ENCODE measurements around the gene ZNRF2.
"Not testable (repeated sequence)": the region's sequence is repeated elsewhere in the genome, so short reads cannot be mapped to it uniquely, and the experiment has no call there.

ZNRF2 gene

DNA sequence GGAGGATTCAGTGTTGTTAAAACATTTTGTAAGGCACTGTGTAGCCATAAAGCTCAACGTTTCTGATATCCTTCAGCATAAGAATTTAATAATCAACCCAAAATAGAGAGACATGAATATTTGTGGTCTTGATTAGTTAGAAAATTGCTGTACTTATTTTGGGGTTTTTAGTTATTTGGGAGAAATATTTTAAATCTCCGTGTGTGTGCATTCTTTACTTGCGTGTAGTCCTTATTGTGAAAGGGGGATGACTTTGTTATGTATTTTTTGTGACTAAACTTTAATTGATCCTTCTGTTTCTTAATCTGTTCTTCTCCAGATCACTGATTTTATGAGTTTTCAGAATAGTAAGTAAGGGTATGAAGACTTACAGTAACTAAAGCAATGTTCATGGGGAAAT is 81.2 kb downstream of the ZNRF2 start:
- Histone ChIP-seq H3K27ac (ENCODE audit: low read depth, low read length) (no peak overlapping the region), H3K4me1 (ENCODE audit: control insufficient read depth in 5 of 5, insufficient read depth in 5 of 5, low read length in 5 of 5) (no peaks in the 10 kb centered on the region), H3K9ac (ENCODE audit: low read length in 5 of 5) (no peak overlapping the region), H3K4me3 (ENCODE audit: low read depth in 1 of 5, low read length in 5 of 5) (no peak overlapping the region), H3K9me3 (ENCODE audit: control insufficient read depth in 5 of 5, low read length in 5 of 5) (no peaks in the 10 kb centered on the region), H3K36me3 (ENCODE audit: control insufficient read depth in 5 of 5, insufficient read depth in 5 of 5, low read length in 5 of 5) (peaks cover 0 to 4% (median 0%) of the 10 kb centered on the region in 5 donors), H3K27me3 (ENCODE audit: control insufficient read depth in 5 of 5, insufficient read depth in 4 of 5, low read length in 5 of 5) (no peaks in the 10 kb centered on the region)

DNA sequence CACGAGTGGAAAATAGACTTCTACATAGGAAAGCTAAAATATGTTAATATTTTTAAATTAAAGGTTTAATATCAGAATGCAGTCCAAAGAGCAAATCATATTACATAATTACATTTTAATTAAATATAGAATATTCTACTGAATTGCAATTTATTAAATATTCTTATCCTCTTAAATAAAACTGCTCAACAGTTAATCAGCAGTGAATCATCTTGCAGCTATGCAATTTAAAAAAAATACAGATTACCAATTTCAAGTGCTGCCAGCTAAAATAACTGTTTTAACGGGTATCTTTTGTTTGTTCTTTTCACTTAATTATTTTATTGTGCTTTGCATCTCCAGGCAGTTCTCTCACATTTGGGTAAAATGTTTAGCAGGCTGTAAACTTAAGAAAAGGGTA is 82.2 kb downstream of the ZNRF2 start:
- Histone ChIP-seq H3K27ac (ENCODE audit: low read depth, low read length) (no peak overlapping the region), H3K36me3 (ENCODE audit: control insufficient read depth in 5 of 5, insufficient read depth in 5 of 5, low read length in 5 of 5) (peaks cover 0 to 4% (median 3%) of the 10 kb centered on the region in 5 donors), H3K4me3 (ENCODE audit: low read depth in 1 of 5, low read length in 5 of 5) (no peak overlapping the region), H3K4me1 (ENCODE audit: control insufficient read depth in 5 of 5, insufficient read depth in 5 of 5, low read length in 5 of 5) (no peaks in the 10 kb centered on the region), H3K9ac (ENCODE audit: low read length in 5 of 5) (no peak overlapping the region), H3K9me3 (ENCODE audit: control insufficient read depth in 5 of 5, low read length in 5 of 5) (no peaks in the 10 kb centered on the region), H3K27me3 (ENCODE audit: control insufficient read depth in 5 of 5, insufficient read depth in 4 of 5, low read length in 5 of 5) (no peaks in the 10 kb centered on the region)

DNA sequence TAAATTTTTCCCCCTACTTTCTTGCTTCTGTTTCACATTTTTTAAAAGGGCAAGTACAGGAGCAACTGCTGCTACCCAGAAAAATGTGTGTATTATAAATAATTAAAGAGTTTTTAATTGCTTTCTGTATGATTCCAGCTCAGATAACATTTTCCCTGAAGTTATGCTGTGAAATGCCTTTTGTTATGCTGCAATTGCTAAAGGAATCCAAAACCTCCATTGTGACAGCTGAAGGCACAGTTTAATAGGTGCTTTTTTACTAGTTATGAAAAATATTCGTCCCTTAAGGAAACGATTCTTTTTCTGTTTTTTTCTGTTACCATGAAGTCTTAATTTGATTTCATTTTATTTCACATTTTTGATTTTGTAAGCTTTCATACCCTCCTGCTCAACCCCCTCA is 83.2 kb downstream of the ZNRF2 start:
- no peaks in the 10 kb centered on the region for H3K27me3 ChIP-seq (ENCODE audit: control insufficient read depth in 5 of 5, insufficient read depth in 4 of 5, low read length in 5 of 5)
- no peaks in the 10 kb centered on the region for H3K4me1 ChIP-seq (ENCODE audit: control insufficient read depth in 5 of 5, insufficient read depth in 5 of 5, low read length in 5 of 5)
- no peak overlapping the region for H3K27ac ChIP-seq (ENCODE audit: low read depth, low read length)
- no peak overlapping the region for H3K4me3 ChIP-seq (ENCODE audit: low read depth in 1 of 5, low read length in 5 of 5)
- H3K36me3 ChIP-seq (ENCODE audit: control insufficient read depth in 5 of 5, insufficient read depth in 5 of 5, low read length in 5 of 5), result peaks cover 0 to 10% (median 7%) of the 10 kb centered on the region in 5 donors
- H3K9me3 ChIP-seq (ENCODE audit: control insufficient read depth in 5 of 5, low read length in 5 of 5), result no peaks in the 10 kb centered on the region
- no peak overlapping the region for H3K9ac ChIP-seq (ENCODE audit: low read length in 5 of 5)

DNA sequence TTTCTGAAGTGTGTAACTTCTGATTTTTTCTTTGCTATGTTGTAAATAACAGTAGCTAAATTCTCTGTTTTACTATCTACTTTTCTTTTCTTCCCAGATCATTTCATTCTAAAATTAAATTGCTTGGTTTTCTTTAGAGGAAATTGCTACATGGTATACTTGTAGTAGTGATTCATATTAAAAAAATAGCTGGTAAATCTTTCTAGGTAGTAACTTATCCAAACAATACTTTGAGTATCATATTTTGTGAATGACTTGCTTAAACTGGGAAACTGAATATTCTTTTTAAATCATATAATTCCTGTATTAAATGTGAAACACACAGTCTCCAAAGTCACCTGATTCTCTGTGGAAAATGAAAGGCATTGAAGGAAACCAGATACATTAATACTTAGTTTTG is 85.5 kb downstream of the ZNRF2 start:
- no peak overlapping the region for H3K9ac ChIP-seq (ENCODE audit: low read length in 5 of 5)
- H3K36me3 ChIP-seq (ENCODE audit: control insufficient read depth in 5 of 5, insufficient read depth in 5 of 5, low read length in 5 of 5), result peaks cover 0 to 10% (median 7%) of the 10 kb centered on the region in 5 donors
- no peak overlapping the region for H3K27ac ChIP-seq (ENCODE audit: low read depth, low read length)
- H3K4me3 ChIP-seq (ENCODE audit: low read depth in 1 of 5, low read length in 5 of 5), result no peak overlapping the region
- H3K9me3 ChIP-seq (ENCODE audit: control insufficient read depth in 5 of 5, low read length in 5 of 5), result no peaks in the 10 kb centered on the region
- no peaks in the 10 kb centered on the region for H3K27me3 ChIP-seq (ENCODE audit: control insufficient read depth in 5 of 5, insufficient read depth in 4 of 5, low read length in 5 of 5)
- no peaks in the 10 kb centered on the region for H3K4me1 ChIP-seq (ENCODE audit: control insufficient read depth in 5 of 5, insufficient read depth in 5 of 5, low read length in 5 of 5)

DNA sequence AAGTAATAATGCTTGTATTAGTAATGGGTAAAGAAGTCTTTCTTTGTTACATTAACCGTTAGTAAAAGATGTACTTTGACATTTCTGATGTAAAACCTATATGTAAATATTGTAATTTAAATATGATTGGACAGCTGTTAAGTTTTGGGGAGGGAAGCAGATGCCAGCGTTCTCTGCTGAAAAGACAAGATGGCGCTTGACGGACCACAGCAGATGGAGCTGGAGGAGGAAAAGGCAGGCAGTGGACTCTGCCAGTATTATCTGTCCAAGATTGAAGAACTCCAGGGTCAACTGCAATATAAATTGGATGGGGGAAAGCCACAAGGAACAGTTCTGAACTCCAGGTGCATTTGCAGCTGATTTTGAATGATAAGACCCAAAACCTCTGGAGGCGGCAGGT is 86.9 kb downstream of the ZNRF2 start:
- H3K9me3 ChIP-seq (ENCODE audit: control insufficient read depth in 5 of 5, low read length in 5 of 5), result no peaks in the 10 kb centered on the region
- peaks cover 0 to 10% (median 4%) of the 10 kb centered on the region in 5 donors for H3K36me3 ChIP-seq (ENCODE audit: control insufficient read depth in 5 of 5, insufficient read depth in 5 of 5, low read length in 5 of 5)
- H3K9ac ChIP-seq (ENCODE audit: low read length in 5 of 5), result no peak overlapping the region
- no peaks in the 10 kb centered on the region for H3K4me1 ChIP-seq (ENCODE audit: control insufficient read depth in 5 of 5, insufficient read depth in 5 of 5, low read length in 5 of 5)
- no peaks in the 10 kb centered on the region for H3K27me3 ChIP-seq (ENCODE audit: control insufficient read depth in 5 of 5, insufficient read depth in 4 of 5, low read length in 5 of 5)
- no peak overlapping the region for H3K27ac ChIP-seq (ENCODE audit: low read depth, low read length)
- no peak overlapping the region for H3K4me3 ChIP-seq (ENCODE audit: low read depth in 1 of 5, low read length in 5 of 5)

DNA sequence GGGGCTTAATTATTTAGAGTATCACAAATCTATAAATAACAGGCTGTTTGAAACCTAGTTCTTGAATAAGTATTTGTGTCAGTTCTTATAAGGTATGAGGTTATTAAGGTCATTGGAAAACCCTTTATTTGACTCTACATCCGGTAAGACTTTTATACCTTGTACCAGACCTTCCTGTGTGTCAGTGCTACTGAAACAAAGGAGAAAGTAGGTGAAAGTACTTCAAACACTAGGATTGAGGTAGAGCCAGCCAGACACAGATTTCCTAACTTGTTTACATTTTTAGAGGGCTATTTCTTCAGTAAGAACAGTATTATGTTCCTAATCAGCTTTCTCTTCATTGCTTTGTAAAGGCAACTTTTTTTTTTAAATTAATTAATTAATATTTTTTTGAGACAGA is 93.9 kb downstream of the ZNRF2 start:
- no peaks in the 10 kb centered on the region for H3K27me3 ChIP-seq (ENCODE audit: control insufficient read depth in 5 of 5, insufficient read depth in 4 of 5, low read length in 5 of 5)
- no peak overlapping the region for H3K9ac ChIP-seq (ENCODE audit: low read length in 5 of 5)
- H3K9me3 ChIP-seq (ENCODE audit: control insufficient read depth in 5 of 5, low read length in 5 of 5), result no peaks in the 10 kb centered on the region
- H3K36me3 ChIP-seq (ENCODE audit: control insufficient read depth in 5 of 5, insufficient read depth in 5 of 5, low read length in 5 of 5), result no peaks in the 10 kb centered on the region
- H3K4me3 ChIP-seq (ENCODE audit: low read depth in 1 of 5, low read length in 5 of 5), result no peak overlapping the region
- H3K4me1 ChIP-seq (ENCODE audit: control insufficient read depth in 5 of 5, insufficient read depth in 5 of 5, low read length in 5 of 5), result peaks cover 0 to 10% (median 8%) of the 10 kb centered on the region in 5 donors
- no peak overlapping the region for H3K27ac ChIP-seq (ENCODE audit: low read depth, low read length)

DNA sequence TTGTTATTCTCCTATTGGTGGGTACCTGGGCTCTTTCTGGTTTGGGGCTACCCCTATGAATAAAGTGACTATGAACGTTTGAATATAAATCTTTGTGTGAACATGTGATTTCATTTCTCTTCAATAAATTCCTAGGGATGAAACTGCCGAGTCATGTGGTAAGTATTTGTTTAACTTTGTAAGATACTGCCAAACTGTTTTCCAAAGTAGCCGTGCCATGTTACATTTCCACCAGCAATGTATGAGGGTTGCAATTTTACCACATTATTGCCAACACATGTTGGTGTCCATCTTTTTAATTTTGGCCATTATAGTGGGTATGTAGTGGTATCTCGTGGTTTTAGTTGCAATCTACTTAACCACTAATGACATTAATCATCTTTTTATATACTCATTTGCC is 94.7 kb downstream of the ZNRF2 start:
- Histone ChIP-seq H3K9ac (ENCODE audit: low read length in 5 of 5) (no peak overlapping the region), H3K4me1 (ENCODE audit: control insufficient read depth in 5 of 5, insufficient read depth in 5 of 5, low read length in 5 of 5) (peaks cover 0 to 10% (median 8%) of the 10 kb centered on the region in 5 donors), H3K9me3 (ENCODE audit: control insufficient read depth in 5 of 5, low read length in 5 of 5) (peaks cover 0 to 3% (median 0%) of the 10 kb centered on the region in 5 donors), H3K4me3 (ENCODE audit: low read depth in 1 of 5, low read length in 5 of 5) (no peak overlapping the region), H3K36me3 (ENCODE audit: control insufficient read depth in 5 of 5, insufficient read depth in 5 of 5, low read length in 5 of 5) (no peaks in the 10 kb centered on the region), H3K27me3 (ENCODE audit: control insufficient read depth in 5 of 5, insufficient read depth in 4 of 5, low read length in 5 of 5) (no peaks in the 10 kb centered on the region), H3K27ac (ENCODE audit: low read depth, low read length) (no peak overlapping the region)

DNA sequence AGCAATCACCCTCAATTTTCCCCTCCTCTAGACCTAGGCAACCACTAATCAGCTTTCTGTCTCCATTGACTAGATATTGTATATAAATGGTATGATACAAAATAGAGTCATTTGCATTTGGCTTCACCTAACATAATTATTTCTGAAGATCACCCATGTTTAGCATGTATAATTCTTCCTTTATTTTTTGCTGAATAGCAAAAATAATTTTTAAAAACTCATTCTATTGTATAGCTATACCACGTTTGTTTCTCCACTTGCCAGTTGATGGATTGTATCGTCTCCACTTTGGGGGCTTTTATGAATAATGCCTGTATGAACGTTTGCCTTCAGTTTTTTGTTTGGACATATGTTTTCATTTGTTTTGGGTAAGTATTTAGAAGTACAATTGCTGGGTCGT is 95.3 kb downstream of the ZNRF2 start:
- no peak overlapping the region for H3K9ac ChIP-seq (ENCODE audit: low read length in 5 of 5)
- no peak overlapping the region for H3K4me3 ChIP-seq (ENCODE audit: low read depth in 1 of 5, low read length in 5 of 5)
- no peaks in the 10 kb centered on the region for H3K36me3 ChIP-seq (ENCODE audit: control insufficient read depth in 5 of 5, insufficient read depth in 5 of 5, low read length in 5 of 5)
- no peak overlapping the region for H3K27ac ChIP-seq (ENCODE audit: low read depth, low read length)
- H3K27me3 ChIP-seq (ENCODE audit: control insufficient read depth in 5 of 5, insufficient read depth in 4 of 5, low read length in 5 of 5), result no peaks in the 10 kb centered on the region
- H3K9me3 ChIP-seq (ENCODE audit: control insufficient read depth in 5 of 5, low read length in 5 of 5), result peaks cover 0 to 3% (median 0%) of the 10 kb centered on the region in 5 donors
- peaks cover 0 to 10% (median 8%) of the 10 kb centered on the region in 5 donors for H3K4me1 ChIP-seq (ENCODE audit: control insufficient read depth in 5 of 5, insufficient read depth in 5 of 5, low read length in 5 of 5)

DNA sequence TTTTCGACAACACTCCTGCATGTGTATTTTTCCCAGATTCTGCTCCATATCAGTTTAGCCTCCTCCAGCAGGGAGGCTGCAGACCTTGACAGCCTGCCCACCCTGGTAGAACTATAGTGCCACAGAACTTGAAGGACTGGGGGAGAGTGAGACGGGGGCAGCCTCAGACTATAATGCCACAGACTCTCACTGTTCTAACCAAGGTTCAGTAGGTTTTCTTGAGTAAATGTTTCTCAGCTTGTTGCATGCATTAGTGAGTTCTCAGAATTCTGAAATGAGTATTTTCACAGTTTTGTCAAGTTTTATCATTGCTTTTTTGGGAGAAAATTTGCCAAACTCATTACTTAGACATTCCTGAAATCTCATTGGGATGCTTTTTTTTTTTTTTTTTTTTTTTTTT is 95.9 kb downstream of the ZNRF2 start:
- H3K4me3 ChIP-seq (ENCODE audit: low read depth in 1 of 5, low read length in 5 of 5), result no peak overlapping the region
- H3K4me1 ChIP-seq (ENCODE audit: control insufficient read depth in 5 of 5, insufficient read depth in 5 of 5, low read length in 5 of 5), result peaks cover 0 to 10% (median 8%) of the 10 kb centered on the region in 5 donors
- no peaks in the 10 kb centered on the region for H3K27me3 ChIP-seq (ENCODE audit: control insufficient read depth in 5 of 5, insufficient read depth in 4 of 5, low read length in 5 of 5)
- no peak overlapping the region for H3K27ac ChIP-seq (ENCODE audit: low read depth, low read length)
- no peak overlapping the region for H3K9ac ChIP-seq (ENCODE audit: low read length in 5 of 5)
- H3K36me3 ChIP-seq (ENCODE audit: control insufficient read depth in 5 of 5, insufficient read depth in 5 of 5, low read length in 5 of 5), result no peaks in the 10 kb centered on the region
- H3K9me3 ChIP-seq (ENCODE audit: control insufficient read depth in 5 of 5, low read length in 5 of 5), result peaks cover 0 to 3% (median 0%) of the 10 kb centered on the region in 5 donors

DNA sequence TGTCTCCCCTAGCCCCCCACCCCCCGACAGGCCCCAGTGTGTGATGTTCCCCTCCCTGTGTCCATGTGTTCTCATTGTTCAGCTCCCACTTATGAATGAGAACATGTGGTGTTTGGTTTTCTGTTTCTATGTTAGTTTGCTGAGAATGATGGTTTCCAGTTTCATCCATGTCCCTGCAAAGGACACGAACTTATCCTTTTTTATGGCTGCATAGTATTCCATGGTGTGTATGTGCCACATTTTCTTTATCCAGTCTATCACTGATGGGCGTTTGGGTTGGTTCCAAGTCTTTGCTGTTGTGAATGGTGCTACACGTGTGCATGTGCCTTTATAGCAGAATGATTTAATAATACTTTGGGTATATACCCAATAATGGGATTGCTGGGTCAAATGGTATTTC is 96.4 kb downstream of the ZNRF2 start:
- not testable (repeated sequence) for H3K36me3 ChIP-seq (ENCODE audit: control insufficient read depth in 5 of 5, insufficient read depth in 5 of 5, low read length in 5 of 5); H3K27ac ChIP-seq (ENCODE audit: low read depth, low read length); H3K9me3 ChIP-seq (ENCODE audit: control insufficient read depth in 5 of 5, low read length in 5 of 5); H3K4me3 ChIP-seq (ENCODE audit: low read depth in 1 of 5, low read length in 5 of 5); H3K27me3 ChIP-seq (ENCODE audit: control insufficient read depth in 5 of 5, insufficient read depth in 4 of 5, low read length in 5 of 5); H3K9ac ChIP-seq (ENCODE audit: low read length in 5 of 5)
- peaks cover 0 to 10% (median 8%) of the 10 kb centered on the region in 5 donors for H3K4me1 ChIP-seq (ENCODE audit: control insufficient read depth in 5 of 5, insufficient read depth in 5 of 5, low read length in 5 of 5)

DNA sequence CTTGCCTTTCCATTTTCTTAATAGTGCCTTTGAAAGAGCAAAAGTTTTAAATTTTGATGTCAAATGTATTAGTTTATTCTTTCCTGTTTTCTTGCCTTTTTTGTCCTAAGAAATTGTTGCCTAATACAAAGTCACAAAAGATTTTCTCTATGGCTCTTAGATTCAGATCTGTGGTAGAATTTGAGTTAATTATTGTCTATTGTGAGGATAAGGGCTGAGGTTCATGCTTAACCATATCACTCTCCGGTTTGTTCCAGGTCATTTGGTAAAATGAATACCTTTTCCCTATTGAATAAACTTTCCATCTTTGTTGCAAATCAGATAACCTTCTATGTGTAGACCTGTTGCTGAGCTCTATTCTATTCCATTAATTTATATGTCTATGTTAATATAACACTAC is 98.2 kb downstream of the ZNRF2 start:
- Histone ChIP-seq H3K27ac (ENCODE audit: low read depth, low read length) (no peak overlapping the region), H3K4me1 (ENCODE audit: control insufficient read depth in 5 of 5, insufficient read depth in 5 of 5, low read length in 5 of 5) (peaks cover 0 to 10% (median 8%) of the 10 kb centered on the region in 5 donors)

More for the DNA sequence above, 98.2 kb downstream of the ZNRF2 start:
- Histone ChIP-seq H3K27me3 (ENCODE audit: control insufficient read depth in 5 of 5, insufficient read depth in 4 of 5, low read length in 5 of 5) (no peaks in the 10 kb centered on the region), H3K36me3 (ENCODE audit: control insufficient read depth in 5 of 5, insufficient read depth in 5 of 5, low read length in 5 of 5) (no peaks in the 10 kb centered on the region), H3K9me3 (ENCODE audit: control insufficient read depth in 5 of 5, low read length in 5 of 5) (peaks cover 0 to 3% (median 0%) of the 10 kb centered on the region in 5 donors), H3K4me3 (ENCODE audit: low read depth in 1 of 5, low read length in 5 of 5) (no peak overlapping the region), H3K9ac (ENCODE audit: low read length in 5 of 5) (no peak overlapping the region)

Measured in subcutaneous abdominal adipose tissue (tissue), 5 donors.